Measurements from ENCODE around the gene PRDX2. TPM values are rescaled to one million over a fixed set of nuclear protein-coding genes. Genes with fewer than 3 reads are reported as not detected.

PRDX2 gene
- total RNA-seq, 4 donors from 2014 or later: 357 to 551 (median 406) TPM

DNA sequence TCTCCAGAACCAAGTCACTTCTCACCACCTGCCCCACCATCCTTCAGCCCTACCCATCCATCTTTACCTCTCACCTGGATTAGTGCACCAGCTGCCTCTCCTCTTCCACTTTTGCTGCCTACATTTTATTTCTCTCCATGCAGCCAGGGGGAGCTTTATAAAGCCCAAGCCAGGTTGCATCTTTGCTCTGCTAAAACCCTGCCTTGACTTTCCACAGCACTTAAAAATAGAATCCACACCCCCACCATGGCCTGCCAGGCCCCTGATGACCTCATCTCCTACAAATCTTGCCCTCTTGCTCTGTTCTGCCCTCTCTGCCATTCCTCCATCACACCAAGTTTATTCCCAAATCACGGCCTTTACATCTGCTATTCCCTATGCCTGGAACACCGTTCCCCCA, 28.0 kb downstream of the PRDX2 start:
- in situ Hi-C loops (cut with MboI; ENCODE audit: low sequenced_read_pairs in 4 of 4) (no loop called here), intact Hi-C loops (cut with DNase I; ENCODE audit: low total_unique reads) (loop anchor here (10.0 kb wide), 1 partner anchor 1791 kb away; no protein-coding TSS in a partner anchor)
- Histone ChIP-seq H3K4me3 (no peak overlapping the region), H3K4me1 (peaks cover 49 to 61% of the 10 kb centered on the region in 2 donors), H3K9me3 (no peaks in the 10 kb centered on the region), H3K27me3 (no peaks in the 10 kb centered on the region), H3K27ac (peak overlapping the region; percentile 91 to 96 (median 94)), H3K36me3 (no peaks in the 10 kb centered on the region)
- TF ChIP-seq, protein P1, sequence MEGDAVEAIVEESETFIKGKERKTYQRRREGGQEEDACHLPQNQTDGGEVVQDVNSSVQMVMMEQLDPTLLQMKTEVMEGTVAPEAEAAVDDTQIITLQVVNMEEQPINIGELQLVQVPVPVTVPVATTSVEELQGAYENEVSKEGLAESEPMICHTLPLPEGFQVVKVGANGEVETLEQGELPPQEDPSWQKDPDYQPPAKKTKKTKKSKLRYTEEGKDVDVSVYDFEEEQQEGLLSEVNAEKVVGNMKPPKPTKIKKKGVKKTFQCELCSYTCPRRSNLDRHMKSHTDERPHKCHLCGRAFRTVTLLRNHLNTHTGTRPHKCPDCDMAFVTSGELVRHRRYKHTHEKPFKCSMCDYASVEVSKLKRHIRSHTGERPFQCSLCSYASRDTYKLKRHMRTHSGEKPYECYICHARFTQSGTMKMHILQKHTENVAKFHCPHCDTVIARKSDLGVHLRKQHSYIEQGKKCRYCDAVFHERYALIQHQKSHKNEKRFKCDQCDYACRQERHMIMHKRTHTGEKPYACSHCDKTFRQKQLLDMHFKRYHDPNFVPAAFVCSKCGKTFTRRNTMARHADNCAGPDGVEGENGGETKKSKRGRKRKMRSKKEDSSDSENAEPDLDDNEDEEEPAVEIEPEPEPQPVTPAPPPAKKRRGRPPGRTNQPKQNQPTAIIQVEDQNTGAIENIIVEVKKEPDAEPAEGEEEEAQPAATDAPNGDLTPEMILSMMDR (IDR thresholded peaks at IDR 0.05 in 4 of 5, conservative IDR thresholded peaks at IDR 0.05 in 1 of 5): peak in 4 of 5 experiments; percentile 9 to 47 (median 40)
- TF ChIP-seq POLR2A (IDR thresholded peaks at IDR 0.05): no peak
- ATAC-seq (peak; percentile 23 to 25), DNase-seq (peak in 1 of 2 donors; percentile 65)

DNA sequence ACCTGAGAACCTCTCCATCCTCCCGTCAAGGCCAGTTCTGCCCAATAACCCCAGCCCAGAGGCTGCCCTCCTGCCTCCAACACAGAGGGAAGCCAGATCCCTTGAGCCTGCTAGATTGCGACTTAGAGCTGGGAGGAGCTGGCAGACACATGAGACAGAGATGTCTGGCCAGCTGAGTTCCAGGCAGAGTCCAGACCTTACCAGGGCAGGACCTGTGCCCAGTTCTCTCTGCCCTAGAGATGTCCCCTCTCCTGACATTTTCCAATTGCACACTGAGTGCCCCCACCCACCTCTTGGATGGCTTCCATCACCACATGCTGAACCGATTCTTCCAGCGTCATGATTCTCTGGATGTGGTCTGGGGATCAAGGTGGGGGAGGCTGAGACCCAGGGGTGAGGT, 29.3 kb downstream of the PRDX2 start:
- Histone ChIP-seq H3K4me3 (no peak overlapping the region), H3K36me3 (no peaks in the 10 kb centered on the region), H3K9me3 (no peaks in the 10 kb centered on the region), H3K4me1 (peaks cover 45 to 50% of the 10 kb centered on the region in 2 donors), H3K27me3 (no peaks in the 10 kb centered on the region), H3K27ac (peak overlapping the region; percentile 91 to 96 (median 94))
- in situ Hi-C loops (cut with MboI; ENCODE audit: low sequenced_read_pairs in 4 of 4) (no loop called here), intact Hi-C loops (cut with DNase I; ENCODE audit: low total_unique reads) (loop anchor here (10.0 kb wide), 1 partner anchor 1792 kb away; no protein-coding TSS in a partner anchor)
- DNase-seq: peak; percentile 52 to 82
- TF ChIP-seq, protein P1 (IDR thresholded peaks at IDR 0.05 in 4 of 5, conservative IDR thresholded peaks at IDR 0.05 in 1 of 5): no peak
- TF ChIP-seq POLR2A (IDR thresholded peaks at IDR 0.05): no peak
- peak; percentile 64 to 71 for ATAC-seq

DNA sequence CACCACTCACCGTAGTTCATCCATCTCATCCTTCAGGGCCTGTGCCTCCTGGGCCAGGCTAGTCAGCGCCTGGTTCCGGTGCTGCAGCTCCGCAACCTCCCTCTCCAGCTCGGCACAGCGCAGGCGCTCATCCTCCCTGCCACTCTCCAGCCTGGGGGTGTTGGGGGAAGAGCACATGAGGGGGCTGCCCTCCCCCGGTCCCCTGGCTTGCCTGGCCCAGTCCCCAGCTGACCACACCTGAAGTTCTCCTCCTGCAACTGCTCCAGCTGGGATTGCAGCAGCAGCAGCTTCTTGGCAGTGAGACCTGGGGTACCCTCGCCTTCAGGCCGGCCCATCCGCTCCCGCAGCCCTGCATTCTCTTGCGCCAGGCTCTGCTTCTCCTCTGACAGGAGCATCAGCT, 30.7 kb downstream of the PRDX2 start:
- Histone ChIP-seq H3K4me3 (no peak overlapping the region), H3K27ac (peak overlapping the region in 1 of 4 donors; percentile 94), H3K9me3 (no peaks in the 10 kb centered on the region), H3K4me1 (peaks cover 42 to 47% of the 10 kb centered on the region in 2 donors), H3K36me3 (no peaks in the 10 kb centered on the region), H3K27me3 (no peaks in the 10 kb centered on the region)
- no peak for TF ChIP-seq POLR2A (IDR thresholded peaks at IDR 0.05)
- in situ Hi-C loops (cut with MboI; ENCODE audit: low sequenced_read_pairs in 4 of 4) (no loop called here), intact Hi-C loops (cut with DNase I; ENCODE audit: low total_unique reads) (loop anchor here (10.0 kb wide), 1 partner anchor 1794 kb away; no protein-coding TSS in a partner anchor)
- ATAC-seq (no peak), DNase-seq (no peak)

DNA sequence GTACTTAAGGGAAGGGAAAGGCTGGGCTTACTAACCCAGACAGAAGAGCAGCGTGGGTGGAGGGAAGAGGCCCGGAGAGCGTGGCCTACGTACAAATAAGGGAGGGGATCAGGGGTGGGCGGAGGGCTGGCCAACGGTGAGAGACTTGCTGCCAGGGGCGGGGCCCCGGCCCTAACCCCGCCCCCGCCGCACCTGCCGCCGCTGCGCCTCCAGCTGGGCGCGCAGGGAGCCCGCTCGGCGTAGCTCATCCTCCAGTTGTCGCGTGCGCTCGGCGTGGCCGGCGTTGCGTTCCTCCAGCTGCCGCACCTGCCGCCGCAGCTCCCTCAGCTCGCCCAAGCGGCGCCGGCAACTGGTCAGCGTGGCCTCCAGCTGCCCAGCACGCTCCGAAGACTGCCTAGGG, 31.9 kb downstream of the PRDX2 start:
- ATAC-seq (no peak), DNase-seq (peak in 1 of 2 donors; percentile 54)
- Histone ChIP-seq H3K4me1 (peaks cover 37 to 44% of the 10 kb centered on the region in 2 donors), H3K36me3 (no peaks in the 10 kb centered on the region), H3K27me3 (no peaks in the 10 kb centered on the region), H3K9me3 (no peaks in the 10 kb centered on the region), H3K27ac (peak overlapping the region; percentile 23 to 73 (median 56)), H3K4me3 (no peak overlapping the region)
- in situ Hi-C loops (cut with MboI; ENCODE audit: low sequenced_read_pairs in 4 of 4): loop anchor here in 3 of 4 donors (5.0 to 10.0 kb wide), 2 partner anchors 75 to 78 kb away; no protein-coding TSS in a partner anchor
- intact Hi-C loops (cut with DNase I; ENCODE audit: low total_unique reads): loop anchor here (10.0 kb wide), 1 partner anchor 1795 kb away; no protein-coding TSS in a partner anchor
- TF ChIP-seq, protein P1 (IDR thresholded peaks at IDR 0.05 in 4 of 5, conservative IDR thresholded peaks at IDR 0.05 in 1 of 5): no peak
- TF ChIP-seq POLR2A (IDR thresholded peaks at IDR 0.05): peak in 1 of 2 donors; percentile 17

DNA sequence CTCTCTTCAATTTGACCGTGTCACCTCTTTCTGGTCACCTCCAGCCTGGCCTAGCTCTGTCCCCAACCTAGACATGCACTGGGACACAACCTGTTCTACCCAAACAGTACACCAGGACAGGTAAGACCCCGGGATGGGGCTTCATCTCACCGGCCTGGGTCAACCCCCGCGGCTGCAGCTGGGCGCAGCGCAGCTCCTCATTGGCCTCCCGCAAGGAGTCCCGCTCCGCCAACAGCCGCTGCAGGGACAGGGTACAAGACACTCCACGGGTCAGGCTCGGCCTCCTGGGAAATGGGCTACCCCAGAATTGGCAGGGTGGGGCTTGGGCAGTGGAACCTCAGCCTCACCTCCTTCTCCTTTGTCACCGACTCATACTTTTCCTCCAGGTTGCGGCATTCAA, 33.9 kb downstream of the PRDX2 start:
- Histone ChIP-seq H3K36me3 (no peaks in the 10 kb centered on the region), H3K4me1 (peaks cover 17 to 23% of the 10 kb centered on the region in 2 donors), H3K9me3 (no peaks in the 10 kb centered on the region), H3K27me3 (no peaks in the 10 kb centered on the region), H3K27ac (no peak overlapping the region), H3K4me3 (no peak overlapping the region)
- in situ Hi-C loops (cut with MboI; ENCODE audit: low sequenced_read_pairs in 4 of 4): loop anchor here in 3 of 4 donors (5.0 to 10.0 kb wide), 2 partner anchors 77 to 80 kb away; no protein-coding TSS in a partner anchor
- DNase-seq (no peak), ATAC-seq (no peak)
- no peak for TF ChIP-seq POLR2A (IDR thresholded peaks at IDR 0.05)
- TF ChIP-seq, protein P1 (IDR thresholded peaks at IDR 0.05 in 4 of 5, conservative IDR thresholded peaks at IDR 0.05 in 1 of 5): no peak
- intact Hi-C loops (cut with DNase I; ENCODE audit: low total_unique reads): no loop called here

Measured in gastrocnemius medialis (tissue), 4 donors.